SK-N-SH (cell line): ENCODE results near the gene ILK. TPM values are rescaled to one million over a fixed set of nuclear protein-coding genes. Genes with fewer than 3 reads are reported as not detected.

ENCODE experiments used
- CTCF ChIA-PET: fragments of 300-600, 350-600 bp; formaldehyde crosslinking; extraction: SDS; loops from one replicate; lab custom pipeline; 2021; lab: Yijun Ruan, JAX
- POLR2A ChIA-PET: fragments of 350-600 bp; sonication (Branson Sonifier 250); formaldehyde crosslinking; extraction: SDS; loops from one replicate; lab custom pipeline; 2020; ENCODE audit warnings: antibody characterized with exemption, inconsistent platforms; lab: Yijun Ruan, JAX
- DNase-seq: peaks from one replicate; pipeline ENCODE4 v3.0.0; 2012
- H2AFZ ChIP-seq: fragments of 200-600 bp; sonication (generic); 2 replicates; pipeline ENCODE4 v1.8.1; 2016; ENCODE audit warnings: antibody characterized with exemption, mild to moderate bottlenecking, low read depth
- H3F3A ChIP-seq: fragments of 200-600 bp; sonication (generic); replicated peaks from 2 replicates; pipeline ENCODE3; 2016; ENCODE audit warnings: antibody characterized with exemption, mild to moderate bottlenecking; ENCODE audit not compliant: insufficient read depth
- H3K27ac ChIP-seq, 2 experiments: fragments of 200-500 bp in 1 of 2; fragments of 200-600 bp in 1 of 2; sonication (Bioruptor generic) in 1 of 2; sonication (generic), shearing (Covaris generic) in 1 of 2; 2 replicates each; pipeline versions ENCODE4 v1.5.1 to v1.6.1; 2014 to 2016; ENCODE audit warnings: low read depth in 2 of 2, inconsistent platforms in 1 of 2, low read length in 1 of 2, mild to moderate bottlenecking in 1 of 2, mixed read lengths in 1 of 2
- H3K27me3 ChIP-seq: fragments of 200-600 bp; sonication (generic), shearing (Covaris generic); 2 replicates; pipeline ENCODE4 v1.6.1; 2016; ENCODE audit warnings: mixed run types; ENCODE audit not compliant: insufficient read depth
- H3K36me3 ChIP-seq, 2 experiments: fragments of 200-500 bp in 1 of 2; fragments of 200-600 bp in 1 of 2; sonication (Bioruptor generic) in 1 of 2; sonication (generic) in 1 of 2; replicated peaks in 1 of 2; 2 replicates each; pipeline versions ENCODE3 to v1.5.1; 2014 to 2016; ENCODE audit warnings: low read length in 1 of 2, mild to moderate bottlenecking in 1 of 2; ENCODE audit not compliant: insufficient read depth in 2 of 2, control insufficient read depth in 1 of 2
- H3K4me1 ChIP-seq, 2 experiments: fragments of 200-500 bp in 1 of 2; fragments of 200-600 bp in 1 of 2; sonication (Bioruptor generic) in 1 of 2; sonication (generic), shearing (Covaris generic) in 1 of 2; 2 replicates each; pipeline versions ENCODE4 v1.5.1 to v1.6.1; 2014 to 2016; ENCODE audit warnings: low read depth in 1 of 2, low read length in 1 of 2, mixed run types in 1 of 2; ENCODE audit not compliant: insufficient read depth in 2 of 2, control insufficient read depth in 1 of 2
- H3K4me2 ChIP-seq: fragments of 200-600 bp; sonication (generic), shearing (Covaris generic); 2 replicates; pipeline ENCODE4 v1.6.1; 2017; ENCODE audit warnings: mixed run types
- H3K4me3 ChIP-seq, 2 experiments: fragments of 200-500 bp in 1 of 2; fragments of 200-600 bp in 1 of 2; sonication (Bioruptor generic) in 1 of 2; sonication (generic), shearing (Covaris generic) in 1 of 2; 2 replicates each; pipeline versions ENCODE4 v1.5.1 to v1.8.1; 2014 to 2016; ENCODE audit warnings: low read depth in 2 of 2, inconsistent platforms in 1 of 2, low read length in 1 of 2, mild to moderate bottlenecking in 1 of 2, mixed read lengths in 1 of 2, moderate library complexity in 1 of 2
- H3K79me2 ChIP-seq: fragments of 200-600 bp; sonication (generic); 2 replicates; pipeline ENCODE4 v1.8.1; 2017; ENCODE audit warnings: mild to moderate bottlenecking; ENCODE audit not compliant: insufficient read depth
- H3K9ac ChIP-seq: fragments of 200-600 bp; sonication (generic); 2 replicates; pipeline ENCODE4 v1.6.1; 2017; ENCODE audit warnings: mixed run types
- H3K9me2 ChIP-seq: fragments of 200-600 bp; sonication (generic); 2 replicates; pipeline ENCODE4 v1.6.1; 2017; ENCODE audit warnings: mixed run types
- H3K9me3 ChIP-seq: fragments of 200-600 bp; sonication (generic); 2 replicates; pipeline ENCODE4 v1.6.1; 2017; ENCODE audit warnings: mixed run types, mild to moderate bottlenecking, moderate library complexity
- H4K20me1 ChIP-seq: fragments of 200-600 bp; sonication (generic); 2 replicates; pipeline ENCODE4 v1.6.1; 2017; ENCODE audit warnings: mild to moderate bottlenecking, mixed run types; ENCODE audit not compliant: insufficient read depth
- CHD2 ChIP-seq: fragments of 150-350 bp; IDR thresholded peaks from 2 replicates; pipeline ENCODE4 v1.6.1; 2018; ENCODE audit warnings: low read length; ENCODE audit not compliant: partially characterized antibody
- ELF1 ChIP-seq: IDR thresholded peaks from 2 replicates; pipeline ENCODE4 v1.4.0; 2012
- FOXM1 ChIP-seq: IDR thresholded peaks from 2 replicates; pipeline ENCODE4 v1.4.0; 2012; ENCODE audit warnings: low read depth, mild to moderate bottlenecking
- GABPA ChIP-seq: IDR thresholded peaks from 2 replicates; pipeline ENCODE4 v1.4.0; 2012; ENCODE audit warnings: low read depth, mild to moderate bottlenecking
- GATA2 ChIP-seq: sonication (generic); formaldehyde crosslinking; IDR thresholded peaks from 2 replicates; pipeline ENCODE4 v1.5.0; 2020; ENCODE audit warnings: mild to moderate bottlenecking, missing genetic modification reagents
- JUND ChIP-seq: IDR thresholded peaks from 2 replicates; pipeline ENCODE4 v1.4.0; 2012
- POLR2AphosphoS5 ChIP-seq: IDR thresholded peaks from 2 replicates; pipeline ENCODE4 v1.6.1; 2012; ENCODE audit warnings: low read depth, low read length
- RAD21 ChIP-seq: IDR thresholded peaks from 2 replicates; pipeline ENCODE4 v1.6.1; 2012; ENCODE audit warnings: mild to moderate bottlenecking, low read length
- RCOR1 ChIP-seq: fragments of 150-350 bp; IDR thresholded peaks from 2 replicates; pipeline ENCODE4 v1.6.1; 2017; ENCODE audit warnings: antibody characterized with exemption, low read length
- REST ChIP-seq: IDR thresholded peaks from 2 replicates; pipeline ENCODE4 v1.6.1; 2012; ENCODE audit warnings: mild to moderate bottlenecking, low read depth, low read length, moderate library complexity
- RFX5 ChIP-seq: IDR thresholded peaks from 2 replicates; pipeline ENCODE4 v1.6.1; 2012; ENCODE audit warnings: mild to moderate bottlenecking, improper control_type of control experiment, low read length
- TAF1 ChIP-seq: IDR thresholded peaks from 2 replicates; pipeline ENCODE4 v1.6.1; 2012; ENCODE audit warnings: low read depth, mild to moderate bottlenecking, low read length, moderate library complexity, borderline replicate concordance
- TEAD4 ChIP-seq: IDR thresholded peaks from 2 replicates; pipeline ENCODE4 v1.4.0; 2012; ENCODE audit warnings: mild to moderate bottlenecking, borderline replicate concordance; ENCODE audit not compliant: insufficient read depth
- USF2 ChIP-seq: fragments of 150-350 bp; IDR thresholded peaks from 2 replicates; pipeline ENCODE4 v1.6.1; 2017; ENCODE audit warnings: antibody characterized with exemption, low read length, low read depth, borderline replicate concordance
- ZBTB33 ChIP-seq: IDR thresholded peaks from 2 replicates; pipeline ENCODE4 v1.4.0; 2012; ENCODE audit warnings: low read depth, borderline replicate concordance
- WGBS: methylation state at CpG from one replicate; pipeline ENCODE4 v1.1.6; 2017; ENCODE audit warnings: low lambda C conversion rate; 5-methylcytosine and 5-hydroxymethylcytosine counted together
- polyA plus RNA-seq, 3 experiments: library from polyadenylated mRNA; depleted of rRNA; stranded (reverse); fragments of >200 nt; gene quantifications; 2 replicates each; pipeline ENCODE4 v1.2.3, GENCODE V29; 2012

Gene ILK
- polyA plus RNA-seq, 1 of the 3 experiments (the other 2 are of a cell fraction), result 241 TPM

GRCh38 chr11:6621711-6622211 lies 18.2 kb downstream of the ILK start (continued):
- no peak for TF ChIP-seq USF2
- TF ChIP-seq ZBTB33, result no peak
- TF ChIP-seq, all 33 proteins: peak for 0

- Histone ChIP-seq H3K9me2 (no peaks in the 10 kb centered on the region), H3K9ac (no peak overlapping the region), H3F3A (peaks cover 3% of the 10 kb centered on the region), H3K9me3 (no peaks in the 10 kb centered on the region), H2AFZ (no peak overlapping the region), H3K79me2 (peaks cover 14% of the 10 kb centered on the region; the same call in 1 of the 2 replicates), H4K20me1 (no peaks in the 10 kb centered on the region), H3K36me3 (peaks cover 0 to 7% of the 10 kb centered on the region in 2 experiments), H3K4me3 (no peak overlapping the region), H3K27ac (no peak overlapping the region), H3K4me1 (peaks cover 7 to 9% of the 10 kb centered on the region in 2 experiments; a peak in 3 of 4 replicates), H3K4me2 (no peak overlapping the region), H3K27me3 (no peaks in the 10 kb centered on the region)
- DNase-seq, result no peak
- 58% methylated on average over 7 of the region's 24 CpGs for WGBS
- CTCF ChIA-PET, result interaction anchor here (1.3 to 2.4 kb wide), 7 partner anchors 10 to 243 kb away, joined by 3 to 11 read pairs (median 6); partner anchors contain the start of genes MRPL17 and TAF10
- POLR2A ChIA-PET, result interaction anchor here (1.0 to 4.5 kb wide), 4 partner anchors 8 to 24 kb away, joined by 3 to 29 read pairs (median 8); partner anchors contain the start of gene TAF10
- TF ChIP-seq FOXM1 (no peak), RFX5 (no peak), CHD2 (no peak), RCOR1 (no peak), RAD21 (no peak), TAF1 (no peak), REST (no peak), GABPA (no peak), TEAD4 (no peak), ELF1 (no peak), POLR2AphosphoS5 (no peak), JUND (no peak), GATA2 (CRISPR knock-in tag) (no peak)
These were observed 18.9 kb downstream of the ILK start for GRCh38 chr11:6622261-6623171.
